ENCODE measurements around the gene EPG5. TPM values are rescaled to one million over a fixed set of nuclear protein-coding genes. Genes with fewer than 3 reads are reported as not detected.

Gene EPG5
- total and polyA plus RNA-seq, 4 donors: 3.2 to 20.3 (median 11.1) TPM

- H3K36me3 ChIP-seq (ENCODE audit: control insufficient read depth in 4 of 4, insufficient read depth in 3 of 4, low read depth in 1 of 4, low read length in 3 of 4): peaks cover 0 to 6% (median under 1%) of the 10 kb centered on the region in 4 donors
- DNase-seq (ENCODE audit: low spot score): no peak
- no peaks in the 10 kb centered on the region for H3K27me3 ChIP-seq (ENCODE audit: control insufficient read depth in 4 of 4, insufficient read depth in 4 of 4, low read length in 3 of 4)
- H3K9ac ChIP-seq (ENCODE audit: low read depth in 1 of 2, low read length in 2 of 2): no peak overlapping the region
- TF ChIP-seq JUND (IDR thresholded peaks at IDR 0.05) (no peak), SP1 (IDR thresholded peaks at IDR 0.05) (no peak), FOXA2 (IDR thresholded peaks at IDR 0.05) (no peak), HNF4G (IDR thresholded peaks at IDR 0.05) (no peak), TAF1 (conservative IDR thresholded peaks at IDR 0.05) (no peak), YY1 (IDR thresholded peaks at IDR 0.05) (no peak), RXRA (IDR thresholded peaks at IDR 0.05) (no peak), RAD21 (IDR thresholded peaks at IDR 0.05) (no peak), NR2F2 (IDR thresholded peaks at IDR 0.05) (no peak), ZBTB33 (IDR thresholded peaks at IDR 0.05) (no peak), EGR1 (IDR thresholded peaks at IDR 0.05; ENCODE audit: low read depth in 2 of 2) (no peak), FOXA1 (IDR thresholded peaks at IDR 0.05) (no peak), HNF4A (conservative IDR thresholded peaks at IDR 0.05) (no peak), GABPA (IDR thresholded peaks at IDR 0.05 in 1 of 2, conservative IDR thresholded peaks at IDR 0.05 in 1 of 2) (no peak)
- TF ChIP-seq, protein P1, sequence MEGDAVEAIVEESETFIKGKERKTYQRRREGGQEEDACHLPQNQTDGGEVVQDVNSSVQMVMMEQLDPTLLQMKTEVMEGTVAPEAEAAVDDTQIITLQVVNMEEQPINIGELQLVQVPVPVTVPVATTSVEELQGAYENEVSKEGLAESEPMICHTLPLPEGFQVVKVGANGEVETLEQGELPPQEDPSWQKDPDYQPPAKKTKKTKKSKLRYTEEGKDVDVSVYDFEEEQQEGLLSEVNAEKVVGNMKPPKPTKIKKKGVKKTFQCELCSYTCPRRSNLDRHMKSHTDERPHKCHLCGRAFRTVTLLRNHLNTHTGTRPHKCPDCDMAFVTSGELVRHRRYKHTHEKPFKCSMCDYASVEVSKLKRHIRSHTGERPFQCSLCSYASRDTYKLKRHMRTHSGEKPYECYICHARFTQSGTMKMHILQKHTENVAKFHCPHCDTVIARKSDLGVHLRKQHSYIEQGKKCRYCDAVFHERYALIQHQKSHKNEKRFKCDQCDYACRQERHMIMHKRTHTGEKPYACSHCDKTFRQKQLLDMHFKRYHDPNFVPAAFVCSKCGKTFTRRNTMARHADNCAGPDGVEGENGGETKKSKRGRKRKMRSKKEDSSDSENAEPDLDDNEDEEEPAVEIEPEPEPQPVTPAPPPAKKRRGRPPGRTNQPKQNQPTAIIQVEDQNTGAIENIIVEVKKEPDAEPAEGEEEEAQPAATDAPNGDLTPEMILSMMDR (IDR thresholded peaks at IDR 0.05; ENCODE audit: low read depth, low read length, missing input control): no peak
- TF ChIP-seq, protein P2, sequence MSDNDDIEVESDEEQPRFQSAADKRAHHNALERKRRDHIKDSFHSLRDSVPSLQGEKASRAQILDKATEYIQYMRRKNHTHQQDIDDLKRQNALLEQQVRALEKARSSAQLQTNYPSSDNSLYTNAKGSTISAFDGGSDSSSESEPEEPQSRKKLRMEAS (IDR thresholded peaks at IDR 0.05): no peak
- TF ChIP-seq, protein P3, sequence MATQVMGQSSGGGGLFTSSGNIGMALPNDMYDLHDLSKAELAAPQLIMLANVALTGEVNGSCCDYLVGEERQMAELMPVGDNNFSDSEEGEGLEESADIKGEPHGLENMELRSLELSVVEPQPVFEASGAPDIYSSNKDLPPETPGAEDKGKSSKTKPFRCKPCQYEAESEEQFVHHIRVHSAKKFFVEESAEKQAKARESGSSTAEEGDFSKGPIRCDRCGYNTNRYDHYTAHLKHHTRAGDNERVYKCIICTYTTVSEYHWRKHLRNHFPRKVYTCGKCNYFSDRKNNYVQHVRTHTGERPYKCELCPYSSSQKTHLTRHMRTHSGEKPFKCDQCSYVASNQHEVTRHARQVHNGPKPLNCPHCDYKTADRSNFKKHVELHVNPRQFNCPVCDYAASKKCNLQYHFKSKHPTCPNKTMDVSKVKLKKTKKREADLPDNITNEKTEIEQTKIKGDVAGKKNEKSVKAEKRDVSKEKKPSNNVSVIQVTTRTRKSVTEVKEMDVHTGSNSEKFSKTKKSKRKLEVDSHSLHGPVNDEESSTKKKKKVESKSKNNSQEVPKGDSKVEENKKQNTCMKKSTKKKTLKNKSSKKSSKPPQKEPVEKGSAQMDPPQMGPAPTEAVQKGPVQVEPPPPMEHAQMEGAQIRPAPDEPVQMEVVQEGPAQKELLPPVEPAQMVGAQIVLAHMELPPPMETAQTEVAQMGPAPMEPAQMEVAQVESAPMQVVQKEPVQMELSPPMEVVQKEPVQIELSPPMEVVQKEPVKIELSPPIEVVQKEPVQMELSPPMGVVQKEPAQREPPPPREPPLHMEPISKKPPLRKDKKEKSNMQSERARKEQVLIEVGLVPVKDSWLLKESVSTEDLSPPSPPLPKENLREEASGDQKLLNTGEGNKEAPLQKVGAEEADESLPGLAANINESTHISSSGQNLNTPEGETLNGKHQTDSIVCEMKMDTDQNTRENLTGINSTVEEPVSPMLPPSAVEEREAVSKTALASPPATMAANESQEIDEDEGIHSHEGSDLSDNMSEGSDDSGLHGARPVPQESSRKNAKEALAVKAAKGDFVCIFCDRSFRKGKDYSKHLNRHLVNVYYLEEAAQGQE (IDR thresholded peaks at IDR 0.05): no peak
- TF ChIP-seq, protein P4, sequence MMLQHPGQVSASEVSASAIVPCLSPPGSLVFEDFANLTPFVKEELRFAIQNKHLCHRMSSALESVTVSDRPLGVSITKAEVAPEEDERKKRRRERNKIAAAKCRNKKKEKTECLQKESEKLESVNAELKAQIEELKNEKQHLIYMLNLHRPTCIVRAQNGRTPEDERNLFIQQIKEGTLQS (IDR thresholded peaks at IDR 0.05): no peak
- H3K9me3 ChIP-seq (ENCODE audit: control insufficient read depth in 4 of 4, low read length in 3 of 4): no peaks in the 10 kb centered on the region
- H3K4me3 ChIP-seq (ENCODE audit: low read depth in 1 of 3, low read length in 3 of 3): no peak overlapping the region
- H3K4me1 ChIP-seq (ENCODE audit: control insufficient read depth in 4 of 4, insufficient read depth in 4 of 4, low read length in 3 of 4): no peaks in the 10 kb centered on the region
- 93% methylated on average over 1 of the region's 1 CpG for WGBS
- H3K27ac ChIP-seq (ENCODE audit: low read depth in 1 of 2, low read length in 2 of 2): no peak overlapping the region
Observed at GRCh38 chr18:46002934-46003333, 35.8 kb upstream of the EPG5 start.
